Suprapubic skin (tissue), 4 donors: ENCODE results near the gene TPSAB1.

Experiments used
- CTCF ChIP-seq, 2 donors: fragments of 200-600 bp in 1 of 2; fragments of 450-650 bp in 1 of 2; sonication (generic) in 1 of 2; IDR thresholded peaks; one replicate each; pipeline ENCODE4 v1.5.1; 2016 to 2019; ENCODE audit warnings: antibody characterized with exemption in 2 of 2, mild to moderate bottlenecking in 1 of 2, moderate library complexity in 1 of 2
- EP300 ChIP-seq: sonication (generic); formaldehyde crosslinking; IDR thresholded peaks from one replicate; pipeline ENCODE4 v1.6.1; 2017; ENCODE audit warnings: antibody characterized with exemption
- POLR2A ChIP-seq, 2 donors: fragments of 450-650 bp; IDR thresholded peaks; one replicate each; pipeline ENCODE4 v1.6.1; 2017; ENCODE audit warnings: antibody characterized with exemption in 2 of 2, mild to moderate bottlenecking in 2 of 2, moderate library complexity in 2 of 2
- POLR2AphosphoS5 ChIP-seq, 3 donors: sonication (generic); formaldehyde crosslinking; IDR thresholded peaks; one replicate each; pipeline ENCODE4 v1.6.1; 2017; ENCODE audit warnings: antibody characterized with exemption in 3 of 3

- TF ChIP-seq POLR2A (IDR thresholded peaks at IDR 0.05) (no peak), CTCF (IDR thresholded peaks at IDR 0.05) (no peak), POLR2AphosphoS5 (IDR thresholded peaks at IDR 0.05) (no peak), EP300 (no peak)
These were observed 41.9 kb downstream of the TPSAB1 start for GRCh38 chr16:1282324-1282973.
